Spleen (tissue), 7 donors: ENCODE measurements around the gene PCDHB12.

Experiments used
- CTCF ChIP-seq, 11 experiments: fragments of 200-600 bp in 7 of 11; fragments of 450-650 bp in 4 of 11; sonication (generic) in 4 of 11; IDR thresholded peaks in 8 of 11; conservative IDR thresholded peaks in 3 of 11; 1 replicate in 7 of 11; 2 replicates in 4 of 11; pipeline versions ENCODE4 v1.4.0 to v1.8.0; 2016 to 2021; ENCODE audit warnings: antibody characterized with exemption in 11 of 11, inconsistent platforms in 4 of 11, mild to moderate bottlenecking in 1 of 11
- POLR2AphosphoS5 ChIP-seq, 3 donors: sonication (generic); formaldehyde crosslinking; IDR thresholded peaks; one replicate each; pipeline ENCODE4 v1.5.1; 2017; ENCODE audit warnings: antibody characterized with exemption in 3 of 3
- donor health status: DM: no; HTN: no; CAD: no; lungs with moderate emphysema.
- donor health status: DM: no; HTN: no; CAD: no.
- donor health status: DM: no; HTN: no; CAD: no.

- TF ChIP-seq CTCF (IDR thresholded peaks at IDR 0.05 in 8 of 11, conservative IDR thresholded peaks at IDR 0.05 in 3 of 11) (no peak), POLR2AphosphoS5 (IDR thresholded peaks at IDR 0.05) (no peak)
These were observed at the start of gene PCDHB12 for GRCh38 chr5:141208478-141208877.
